ENCODE results near the gene TAF4B.

- TF ChIP-seq, protein P1, sequence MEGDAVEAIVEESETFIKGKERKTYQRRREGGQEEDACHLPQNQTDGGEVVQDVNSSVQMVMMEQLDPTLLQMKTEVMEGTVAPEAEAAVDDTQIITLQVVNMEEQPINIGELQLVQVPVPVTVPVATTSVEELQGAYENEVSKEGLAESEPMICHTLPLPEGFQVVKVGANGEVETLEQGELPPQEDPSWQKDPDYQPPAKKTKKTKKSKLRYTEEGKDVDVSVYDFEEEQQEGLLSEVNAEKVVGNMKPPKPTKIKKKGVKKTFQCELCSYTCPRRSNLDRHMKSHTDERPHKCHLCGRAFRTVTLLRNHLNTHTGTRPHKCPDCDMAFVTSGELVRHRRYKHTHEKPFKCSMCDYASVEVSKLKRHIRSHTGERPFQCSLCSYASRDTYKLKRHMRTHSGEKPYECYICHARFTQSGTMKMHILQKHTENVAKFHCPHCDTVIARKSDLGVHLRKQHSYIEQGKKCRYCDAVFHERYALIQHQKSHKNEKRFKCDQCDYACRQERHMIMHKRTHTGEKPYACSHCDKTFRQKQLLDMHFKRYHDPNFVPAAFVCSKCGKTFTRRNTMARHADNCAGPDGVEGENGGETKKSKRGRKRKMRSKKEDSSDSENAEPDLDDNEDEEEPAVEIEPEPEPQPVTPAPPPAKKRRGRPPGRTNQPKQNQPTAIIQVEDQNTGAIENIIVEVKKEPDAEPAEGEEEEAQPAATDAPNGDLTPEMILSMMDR (IDR thresholded peaks at IDR 0.05; ENCODE audit: insufficient read depth, low read depth, low read length) = no peak
- no peak for TF ChIP-seq EZH2 (IDR thresholded peaks at IDR 0.05; ENCODE audit: insufficient read depth, low read length)
Observed at GRCh38 chr18:26206488-26206887, 19.8 kb upstream of the TAF4B start.
